ENCODE data around the gene ELP2.
"Not testable (repeated sequence)": the region's sequence is repeated elsewhere in the genome, so short reads cannot be mapped to it uniquely, and the experiment has no call there.

Gene ELP2, protein sequence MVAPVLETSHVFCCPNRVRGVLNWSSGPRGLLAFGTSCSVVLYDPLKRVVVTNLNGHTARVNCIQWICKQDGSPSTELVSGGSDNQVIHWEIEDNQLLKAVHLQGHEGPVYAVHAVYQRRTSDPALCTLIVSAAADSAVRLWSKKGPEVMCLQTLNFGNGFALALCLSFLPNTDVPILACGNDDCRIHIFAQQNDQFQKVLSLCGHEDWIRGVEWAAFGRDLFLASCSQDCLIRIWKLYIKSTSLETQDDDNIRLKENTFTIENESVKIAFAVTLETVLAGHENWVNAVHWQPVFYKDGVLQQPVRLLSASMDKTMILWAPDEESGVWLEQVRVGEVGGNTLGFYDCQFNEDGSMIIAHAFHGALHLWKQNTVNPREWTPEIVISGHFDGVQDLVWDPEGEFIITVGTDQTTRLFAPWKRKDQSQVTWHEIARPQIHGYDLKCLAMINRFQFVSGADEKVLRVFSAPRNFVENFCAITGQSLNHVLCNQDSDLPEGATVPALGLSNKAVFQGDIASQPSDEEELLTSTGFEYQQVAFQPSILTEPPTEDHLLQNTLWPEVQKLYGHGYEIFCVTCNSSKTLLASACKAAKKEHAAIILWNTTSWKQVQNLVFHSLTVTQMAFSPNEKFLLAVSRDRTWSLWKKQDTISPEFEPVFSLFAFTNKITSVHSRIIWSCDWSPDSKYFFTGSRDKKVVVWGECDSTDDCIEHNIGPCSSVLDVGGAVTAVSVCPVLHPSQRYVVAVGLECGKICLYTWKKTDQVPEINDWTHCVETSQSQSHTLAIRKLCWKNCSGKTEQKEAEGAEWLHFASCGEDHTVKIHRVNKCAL

DNA sequence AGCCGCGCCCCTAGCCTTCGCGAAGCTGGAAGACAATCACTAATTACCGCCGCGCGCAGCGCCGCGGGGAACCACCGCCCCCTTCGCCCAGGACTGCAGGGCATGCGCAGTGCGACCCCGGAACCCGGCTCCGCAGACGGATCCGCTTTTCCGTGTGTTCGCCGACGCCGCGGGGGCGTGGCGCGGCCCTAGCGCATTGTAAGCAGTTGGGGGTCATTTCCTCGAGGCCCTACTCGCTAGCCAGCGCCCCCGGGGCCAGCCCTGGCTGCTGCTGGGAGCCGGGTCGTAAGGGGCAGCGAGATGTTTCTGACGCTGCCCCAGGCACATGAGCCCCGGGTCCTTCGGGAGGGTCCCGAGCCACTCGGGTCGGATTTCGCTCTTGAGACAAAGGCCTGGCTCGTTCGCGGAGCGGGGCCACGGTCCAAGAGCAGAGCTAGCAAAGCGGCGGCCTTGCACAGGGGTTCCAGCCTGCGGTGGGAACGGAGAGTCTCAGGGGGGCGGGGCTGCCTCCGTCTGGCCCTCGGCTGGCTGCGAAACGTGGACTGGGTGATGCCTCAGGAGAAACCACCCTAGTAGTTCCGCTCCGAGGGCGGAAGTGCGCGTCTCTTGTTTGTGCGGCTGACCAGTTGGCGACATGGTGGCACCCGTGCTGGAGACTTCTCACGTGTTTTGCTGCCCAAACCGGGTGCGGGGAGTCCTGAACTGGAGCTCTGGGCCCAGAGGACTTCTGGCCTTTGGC is at the start of gene ELP2, which contains the start of gene SLC39A6:
ELP2 (plus strand) TSS at position 600 of the 739 bp plus-strand sequence; CDS start at position 635, 35 bp downstream.
SLC39A6 (minus strand) TSS at position 41 of the 739 bp plus-strand sequence. CDS start 2,333 bp downstream, outside the sequence.
- DNase-seq, result peak; percentile 94

DNA sequence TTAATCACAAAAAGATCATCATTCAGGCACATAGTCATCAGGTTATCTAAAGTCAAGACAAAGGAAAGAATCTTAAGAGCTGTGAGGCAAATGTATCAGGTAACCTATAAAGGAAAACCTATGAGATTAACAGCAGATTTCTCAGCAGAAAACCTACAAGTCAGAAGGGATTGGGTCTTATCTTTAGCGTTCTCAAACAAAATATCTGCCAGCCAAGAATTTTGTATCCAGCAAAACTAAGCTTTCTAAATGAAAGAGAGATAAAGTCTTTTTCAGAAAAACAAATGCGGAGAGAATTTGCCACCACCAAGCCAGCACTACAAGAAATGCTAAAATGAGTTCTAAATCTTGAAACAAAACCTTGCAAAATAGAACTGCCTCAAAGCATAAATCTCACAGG is 48.6 kb upstream of the ELP2 start:
- DNase-seq, result not testable (repeated sequence)

DNA sequence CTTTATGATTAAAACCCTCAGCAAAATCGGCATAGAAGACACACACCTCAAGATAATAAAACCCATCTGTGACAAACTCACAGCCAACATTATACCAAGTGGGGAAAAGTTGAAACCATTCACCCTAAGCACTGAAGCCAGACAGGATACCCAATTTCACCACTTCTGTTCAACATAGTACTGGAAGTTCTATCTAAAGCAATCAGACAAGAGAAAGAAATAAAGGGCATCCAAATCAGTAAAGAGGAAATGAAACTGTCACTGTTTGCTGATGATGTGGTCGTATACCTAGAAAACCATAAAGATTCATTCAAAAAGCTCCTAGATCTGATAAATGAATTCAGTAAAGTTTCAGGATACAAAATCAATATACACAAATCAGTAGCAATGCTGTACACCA is 46.0 kb upstream of the ELP2 start:
- DNase-seq, result no peak

DNA sequence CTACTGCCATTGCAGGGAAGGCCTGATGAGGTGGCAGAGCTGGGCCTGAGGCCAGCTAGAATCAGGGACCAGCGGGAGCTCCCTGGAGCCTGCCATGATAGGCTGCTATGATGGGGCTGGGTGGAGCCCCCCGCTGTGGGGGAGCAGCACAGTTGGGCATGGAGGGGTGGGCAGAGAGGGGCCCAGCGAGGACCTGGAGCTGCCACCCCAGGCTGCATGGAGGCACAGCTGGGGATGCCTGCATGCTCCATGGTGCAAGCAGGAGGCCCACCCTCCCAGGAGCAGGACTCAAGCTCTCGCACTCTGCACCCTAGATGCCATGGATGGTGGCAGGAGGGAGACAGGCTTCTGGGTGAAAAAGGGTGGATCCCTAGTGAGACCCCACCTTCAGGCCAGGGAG is 44.5 kb upstream of the ELP2 start:
- no peak for DNase-seq

DNA sequence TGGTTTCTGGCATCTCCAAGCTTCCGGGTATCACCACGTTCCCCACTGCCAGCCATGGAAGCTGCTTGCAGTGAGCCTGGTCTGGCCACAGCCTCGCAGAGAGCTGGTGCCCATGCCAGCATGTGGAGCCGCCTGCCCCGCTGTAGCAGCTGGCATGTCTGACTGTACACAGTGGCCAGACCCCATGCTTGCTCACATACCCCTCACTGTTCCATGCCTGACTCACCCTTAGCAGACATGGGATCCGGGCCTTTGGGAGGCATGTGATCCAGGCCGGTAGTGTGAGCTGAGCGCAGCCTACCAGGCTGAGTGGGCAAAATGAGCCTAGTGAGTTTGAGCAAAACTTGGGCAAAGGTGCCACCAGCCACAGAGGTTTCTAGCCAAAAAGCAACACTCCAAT is 43.5 kb upstream of the ELP2 start:
- DNase-seq, result no peak

DNA sequence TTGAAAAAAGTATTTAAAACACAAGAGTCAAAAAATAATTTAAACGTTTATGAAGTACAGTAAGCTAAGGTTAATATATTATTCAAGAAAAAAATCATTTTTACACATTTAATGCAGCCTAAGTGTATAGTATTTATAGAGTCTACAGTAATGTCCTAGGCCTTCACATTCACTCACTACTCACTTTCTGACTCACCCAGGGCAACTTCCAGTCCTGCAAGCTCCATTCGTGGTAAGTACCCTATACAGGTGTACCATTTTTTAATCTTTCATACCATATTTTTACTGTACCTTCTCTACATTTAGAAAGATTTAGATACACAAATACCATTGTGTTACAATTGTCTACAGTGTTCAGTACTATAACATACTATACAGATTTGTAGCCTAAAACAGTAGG is 41.4 kb upstream of the ELP2 start:
- no peak for DNase-seq

DNA sequence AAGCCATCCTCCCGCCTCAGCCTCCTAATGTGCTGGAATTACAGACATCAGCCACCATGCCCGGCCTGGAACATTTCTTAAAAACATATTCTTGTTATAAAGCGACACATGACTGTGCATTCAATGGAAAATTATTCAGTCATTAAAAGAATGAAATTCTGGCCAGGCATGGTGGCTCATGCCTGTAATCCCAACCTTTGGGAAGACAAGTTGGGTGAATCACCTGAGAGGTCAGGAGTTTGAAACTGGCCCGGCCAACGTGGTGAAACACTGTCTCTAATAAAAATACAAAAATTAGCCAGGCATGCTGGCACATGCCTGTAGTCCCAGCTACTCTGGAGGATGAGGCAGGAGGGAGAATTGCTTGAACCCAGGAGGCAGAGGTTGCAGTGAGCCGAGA is 40.7 kb upstream of the ELP2 start:
- DNase-seq, result no peak

DNA sequence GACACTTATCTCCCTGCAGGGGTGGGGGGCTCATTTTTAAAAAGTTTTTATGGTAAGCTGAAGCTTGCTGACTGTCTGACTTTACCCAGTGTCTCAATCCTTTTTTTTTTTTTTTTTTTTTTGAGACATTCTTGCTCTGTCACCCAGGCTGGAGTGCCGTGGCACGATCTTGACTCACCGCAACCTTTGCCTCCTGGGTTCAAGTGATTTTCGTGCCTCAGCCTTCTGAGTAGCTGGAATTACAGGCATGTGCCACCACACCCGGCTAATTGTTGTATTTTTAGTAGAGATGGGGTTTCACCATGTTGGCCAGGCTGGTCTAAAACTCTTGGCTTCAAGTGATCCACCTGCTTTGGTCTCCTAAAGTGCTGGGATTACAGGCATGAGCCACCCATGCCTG is 37.6 kb upstream of the ELP2 start:
- DNase-seq, result not testable (repeated sequence)

DNA sequence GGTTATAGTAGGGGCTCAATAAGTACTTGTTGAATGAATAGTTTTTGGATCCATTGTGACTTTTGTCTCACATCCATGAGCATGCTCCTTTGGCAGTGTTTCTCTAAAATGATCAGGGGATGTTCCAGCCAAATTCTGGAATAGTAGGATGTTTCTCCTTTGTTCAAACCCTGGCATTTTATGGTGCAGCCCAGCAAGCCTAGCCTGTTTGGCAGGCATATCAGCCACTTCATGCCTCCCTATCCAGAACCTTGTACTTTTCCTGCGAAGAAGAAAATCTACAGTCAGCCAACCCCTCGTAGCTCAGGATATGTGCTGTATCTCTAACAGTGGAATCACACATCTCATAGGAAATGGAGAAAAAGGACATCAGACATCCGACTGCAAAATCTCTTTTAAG is 35.3 kb upstream of the ELP2 start:
- DNase-seq, result no peak

DNA sequence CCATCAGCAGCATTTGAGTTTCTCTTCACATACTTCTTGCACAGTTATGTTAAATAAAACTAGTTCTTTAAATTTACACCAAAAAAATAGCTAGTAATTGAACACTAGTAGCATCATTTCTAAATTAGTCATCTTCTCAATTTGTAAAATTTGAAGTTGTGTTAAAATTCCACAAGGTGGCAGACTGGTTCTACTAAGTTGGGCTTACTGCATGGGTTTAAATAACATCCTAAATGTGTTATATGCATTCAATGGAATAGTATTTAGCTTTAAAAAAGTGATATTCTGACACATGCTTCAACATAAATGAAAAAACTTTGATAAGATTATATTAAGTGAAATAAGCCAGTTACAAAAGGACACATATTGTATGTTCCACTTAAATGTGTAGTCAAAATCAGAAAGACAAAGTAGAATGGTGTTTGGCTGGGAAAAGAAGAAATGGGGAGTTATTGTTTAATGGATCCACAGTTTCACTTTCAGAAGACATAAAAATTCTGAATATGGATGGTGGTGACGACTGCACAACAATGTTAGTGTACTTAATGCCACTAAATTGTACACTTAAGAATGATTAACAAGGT is 33.7 kb upstream of the ELP2 start:
- DNase-seq, result peak; percentile 69

DNA sequence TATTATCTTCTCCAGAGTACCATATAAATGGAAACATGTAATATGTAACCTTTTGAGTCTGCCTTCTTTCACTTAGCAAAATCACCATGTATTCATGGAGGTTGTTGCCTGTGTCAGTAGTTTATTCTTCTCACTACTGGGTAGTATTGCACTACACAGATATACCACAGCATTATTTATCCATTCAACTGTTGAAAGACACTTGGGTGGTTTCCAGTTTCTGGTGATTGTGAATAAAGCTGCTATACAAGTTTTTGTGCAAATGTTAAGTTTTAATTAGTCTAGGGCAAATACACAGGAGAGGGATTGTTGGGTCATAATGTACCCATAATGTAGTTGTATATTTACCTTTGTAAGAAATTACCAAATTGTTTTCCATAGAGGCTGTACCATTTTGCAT is 32.7 kb upstream of the ELP2 start:
- no peak for DNase-seq

DNA sequence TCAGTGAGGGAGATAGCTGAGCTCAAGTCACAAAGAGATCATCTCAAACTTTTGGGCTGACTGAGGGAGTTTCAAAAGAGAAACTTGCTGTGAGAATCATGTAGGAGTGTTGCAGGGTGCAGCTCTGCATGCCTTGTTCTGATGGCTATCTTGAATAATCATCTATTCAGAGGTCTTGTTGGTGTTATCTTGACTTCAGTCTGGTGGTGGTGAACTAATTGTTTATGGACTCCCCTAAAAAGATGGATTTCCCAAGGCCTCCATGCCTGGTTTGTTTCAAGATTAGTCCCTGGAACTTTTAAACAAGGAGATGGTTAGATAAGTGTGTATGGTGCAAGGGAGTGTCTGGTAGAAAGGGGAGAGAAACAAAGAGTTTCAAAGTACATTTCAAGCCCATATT is 30.4 kb upstream of the ELP2 start:
- no peak for DNase-seq

DNA sequence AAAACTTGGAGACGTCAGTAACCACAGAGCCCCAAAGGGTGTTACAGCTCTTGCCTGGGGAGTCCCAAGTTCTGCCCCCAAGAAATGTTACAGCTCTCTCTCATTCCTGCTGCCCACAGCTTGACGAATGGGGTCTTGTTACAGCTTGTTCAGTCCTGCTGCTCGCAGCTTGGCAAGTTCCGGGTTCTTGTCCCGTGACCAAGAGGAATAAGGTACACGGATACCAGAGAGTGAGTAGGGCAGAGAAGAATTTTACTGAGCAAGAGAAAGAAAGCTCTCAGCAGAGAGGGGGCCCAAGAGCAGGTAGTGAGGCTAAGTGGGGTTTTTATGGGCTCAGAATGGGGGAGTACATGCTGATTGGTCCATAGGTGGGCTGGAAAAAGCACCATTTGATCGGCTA is 27.8 kb upstream of the ELP2 start:
- no peak for DNase-seq

DNA sequence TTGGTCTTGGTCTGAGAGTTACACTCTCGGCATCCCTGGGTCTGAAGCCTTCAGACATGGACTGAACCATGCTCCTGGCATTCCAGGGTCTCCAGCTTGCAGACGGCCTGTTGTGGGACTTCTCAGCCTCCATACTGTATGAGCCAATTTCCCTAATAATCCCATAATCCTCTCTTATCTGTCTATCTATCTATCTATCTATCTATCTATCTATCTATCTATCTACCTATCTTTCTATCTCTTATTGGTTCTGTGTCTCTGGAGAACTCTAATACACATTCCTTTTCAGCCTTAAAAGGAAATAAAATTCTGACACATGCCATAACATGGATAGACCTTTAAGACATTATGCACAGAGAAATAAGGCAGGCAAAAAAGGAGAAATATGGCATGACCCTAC is 24.9 kb upstream of the ELP2 start:
- no peak for DNase-seq

DNA sequence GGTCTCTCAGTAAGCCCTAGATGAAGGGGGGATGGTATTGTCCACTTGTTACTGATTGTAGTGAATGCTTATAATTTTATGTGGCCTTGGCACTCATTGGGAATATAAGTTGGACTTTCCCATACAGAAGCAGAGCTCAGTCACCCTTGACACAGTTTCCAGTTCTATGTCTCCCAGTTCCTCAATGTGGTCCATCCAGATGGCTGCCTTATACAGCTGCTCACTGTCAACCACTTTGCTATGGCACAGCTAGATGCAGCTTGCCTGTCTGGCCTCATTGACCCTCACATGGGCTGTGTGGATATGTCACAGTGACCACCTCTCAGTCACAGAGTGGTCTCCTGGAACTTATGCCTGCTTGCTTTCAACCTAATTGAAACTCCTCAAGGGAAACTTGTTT is 22.2 kb upstream of the ELP2 start:
- no peak for DNase-seq

DNA sequence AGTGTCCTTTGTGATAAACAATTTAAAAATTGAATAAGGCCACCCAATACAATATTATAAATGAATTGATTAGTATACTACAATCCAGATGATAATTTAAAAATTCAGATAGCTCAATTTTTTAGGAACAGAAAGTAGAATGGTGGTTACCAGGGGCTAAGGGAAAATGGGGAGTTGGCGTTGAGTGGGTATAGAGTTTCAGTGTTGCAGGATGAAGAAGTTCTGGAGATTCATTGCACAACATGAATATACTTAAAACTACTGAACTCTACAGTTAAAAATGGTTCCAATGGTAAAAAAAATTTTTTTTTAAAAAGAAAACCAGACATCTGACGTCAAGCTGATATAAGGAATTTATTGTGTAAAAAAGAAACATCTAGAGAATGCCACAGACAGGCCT is 21.5 kb upstream of the ELP2 start:
- DNase-seq, result no peak

DNA sequence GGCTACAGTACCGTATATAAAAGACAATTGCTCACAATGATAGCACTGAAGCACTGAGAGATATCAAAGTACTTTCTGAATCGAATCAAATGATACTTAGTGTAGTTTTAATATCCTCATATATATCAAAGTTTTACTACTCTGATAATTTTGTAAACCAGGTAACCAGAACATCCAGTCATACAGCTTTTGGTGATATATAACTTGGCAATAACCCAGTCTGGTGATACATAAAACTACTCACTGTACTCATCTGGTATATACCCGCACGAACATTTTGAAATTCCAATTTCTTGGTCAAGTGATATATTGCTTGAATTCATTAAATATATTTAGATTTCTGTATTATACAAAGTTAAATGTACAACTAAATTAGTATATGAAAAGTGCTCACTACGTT is 21.1 kb upstream of the ELP2 start:
- DNase-seq, result no peak

DNA sequence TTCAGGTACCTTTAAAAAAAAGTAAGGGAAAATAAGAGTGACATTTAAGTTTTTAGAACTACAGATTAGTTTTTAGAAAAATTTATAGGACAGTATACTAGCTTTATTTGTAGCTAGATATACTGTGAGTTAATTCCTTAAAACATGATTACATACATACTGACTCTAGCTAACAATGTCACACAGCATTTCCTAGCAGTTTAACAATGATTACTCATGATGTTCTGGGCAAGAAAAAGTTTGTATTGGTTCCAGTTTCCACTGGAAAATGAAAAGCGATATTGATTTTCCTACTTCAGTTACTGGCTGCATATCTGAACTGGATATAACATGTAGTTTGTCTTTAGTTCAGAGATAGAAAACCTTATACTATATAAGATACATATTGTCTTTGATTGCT is 20.0 kb upstream of the ELP2 start:
- no peak for DNase-seq

DNA sequence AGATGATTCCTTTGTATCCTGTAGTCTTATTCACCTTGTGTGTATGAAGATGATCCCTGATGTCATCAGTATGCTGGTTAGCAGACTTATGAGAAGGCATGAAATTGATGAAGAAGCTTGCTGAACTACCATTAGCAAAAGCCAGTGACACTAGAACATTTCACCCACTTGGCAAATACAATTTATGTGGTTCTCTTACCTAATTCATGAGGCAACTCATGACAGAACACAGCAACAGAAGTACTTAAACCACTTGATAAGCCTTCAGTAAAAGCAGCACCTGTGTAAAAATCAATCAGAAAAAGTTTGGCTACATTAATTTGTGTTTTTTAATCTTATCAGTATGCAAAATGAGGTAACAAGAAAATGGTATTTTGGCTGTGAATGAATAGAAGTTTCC is 17.4 kb upstream of the ELP2 start:
- no peak for DNase-seq

DNA sequence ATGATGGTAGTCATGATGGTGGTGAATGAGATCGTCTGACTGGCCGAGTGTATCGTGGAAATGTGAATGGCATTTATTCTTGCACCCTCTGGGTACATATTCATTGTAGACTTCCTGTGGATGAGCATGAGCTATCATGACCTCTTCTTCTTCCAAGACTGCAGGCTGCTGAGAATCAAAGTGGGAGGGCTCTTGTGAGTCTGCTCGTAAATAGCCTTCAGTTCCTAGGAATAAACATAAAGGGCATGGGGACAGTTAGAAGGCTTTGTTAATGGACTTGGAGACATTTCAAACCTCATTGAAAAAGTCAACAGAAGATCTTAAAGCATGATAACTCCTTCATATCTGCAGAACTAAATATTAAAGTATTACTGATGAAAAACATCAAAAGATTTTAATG is 15.4 kb upstream of the ELP2 start:
- DNase-seq, result no peak

DNA sequence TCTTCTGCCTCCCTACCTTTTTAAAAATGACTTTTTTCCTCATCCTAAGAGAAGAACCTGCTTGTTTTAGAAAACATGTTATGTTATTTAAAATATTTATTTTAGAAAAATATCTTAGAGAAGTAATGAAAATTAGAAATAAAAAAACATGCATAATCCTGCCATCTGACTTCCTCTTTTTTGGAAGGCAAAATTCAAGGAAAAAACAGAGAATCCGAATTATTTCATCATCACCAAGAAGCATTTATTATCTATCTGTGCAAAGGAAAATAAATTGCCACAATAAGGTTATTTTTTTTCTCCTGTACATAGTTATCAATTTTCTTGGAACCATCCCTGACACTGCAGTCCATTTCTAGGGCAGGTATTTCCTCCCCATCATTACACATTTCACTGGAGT is 15.0 kb upstream of the ELP2 start:
- no peak for DNase-seq

DNA sequence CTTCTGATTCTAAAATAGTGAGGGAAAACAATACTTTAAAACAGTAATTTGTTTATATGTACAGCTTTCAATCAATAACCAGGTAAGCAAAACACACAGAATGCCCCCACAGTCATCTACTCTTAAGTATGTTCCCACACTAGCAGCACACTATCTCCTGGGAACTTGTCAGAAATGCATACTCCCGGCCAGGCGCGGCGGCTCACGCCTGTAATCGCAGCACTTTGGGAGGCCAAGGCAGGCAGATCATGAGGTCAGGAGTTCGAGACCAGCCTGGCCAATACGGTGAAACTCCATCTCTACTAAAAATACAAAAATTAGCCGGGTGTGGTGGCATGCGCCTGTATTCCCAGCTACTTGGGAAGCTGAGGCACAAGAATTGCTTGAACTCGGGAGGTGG is 12.9 kb upstream of the ELP2 start:
- not testable (repeated sequence) for DNase-seq

DNA sequence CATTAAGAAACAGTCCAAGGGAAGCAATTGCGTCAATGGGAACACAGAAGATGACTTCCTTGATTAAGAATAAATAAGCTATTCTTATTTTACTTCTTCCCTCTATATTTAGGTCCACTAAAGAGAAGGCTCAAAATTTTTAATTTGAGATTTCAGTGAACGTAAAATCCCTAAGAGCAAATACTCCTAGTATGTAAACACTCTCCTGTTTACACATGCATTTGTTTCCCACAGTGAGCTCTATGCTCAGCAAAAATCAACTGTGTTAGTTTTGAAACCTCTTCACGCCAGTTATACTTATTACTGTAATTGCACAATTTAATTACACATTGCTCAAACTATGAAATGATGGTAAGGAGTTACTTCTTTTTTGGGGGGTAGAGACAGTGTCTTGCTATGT is 9.4 kb upstream of the ELP2 start:
- DNase-seq, result no peak
